BE2C (cell line): ENCODE data around the gene RHOJ.

ENCODE experiments used
- DNase-seq: peaks from one replicate; pipeline ENCODE4 v3.0.0-alpha.2; 2020
- H3K27me3 ChIP-seq: fragments of 250-450 bp; sonication (Bioruptor Pico); 2 replicates; pipeline ENCODE4 v1.5.1; 2020; ENCODE audit warnings: mild to moderate bottlenecking
- H3K36me3 ChIP-seq: fragments of 250-450 bp; sonication (Bioruptor Pico); 2 replicates; pipeline ENCODE4 v1.5.1; 2020; ENCODE audit warnings: mild to moderate bottlenecking
- H3K4me1 ChIP-seq: fragments of 250-450 bp; sonication (Bioruptor Pico); 2 replicates; pipeline ENCODE4 v1.5.1; 2020
- H3K4me3 ChIP-seq: 2 replicates; pipeline ENCODE4 v1.5.1; 2011; ENCODE audit warnings: low read depth, low read length
- H3K9me3 ChIP-seq: fragments of 250-450 bp; sonication (Bioruptor Pico); 2 replicates; pipeline ENCODE4 v1.5.1; 2020
- TF ChIP-seq, protein P1 (sequence below): IDR thresholded peaks from 2 replicates; pipeline ENCODE4 v1.5.1; 2012; ENCODE audit warnings: mild to moderate bottlenecking, low read depth, low read length

The RHOJ gene

DNA sequence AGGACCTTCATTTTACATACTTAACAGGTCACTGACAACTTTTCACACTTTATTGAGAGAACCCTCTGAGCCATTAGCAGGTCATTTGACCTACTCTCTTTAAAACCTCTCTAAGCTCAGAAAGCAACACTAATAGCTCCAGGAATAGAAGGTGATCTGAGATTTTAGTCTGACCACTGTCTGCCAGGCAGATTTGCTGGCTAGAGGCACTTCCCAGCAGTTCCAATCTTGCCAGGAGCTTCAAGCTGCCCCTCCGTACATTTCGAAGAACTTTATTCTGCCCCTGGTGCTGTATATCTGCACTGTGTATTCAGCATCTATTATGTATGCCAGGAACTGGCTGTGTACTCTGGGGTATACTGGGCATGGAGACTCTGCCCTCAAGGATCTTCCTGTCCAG lies 58.2 kb downstream of the RHOJ start:
- no peaks in the 10 kb centered on the region for H3K27me3 ChIP-seq
- TF ChIP-seq, protein P1, sequence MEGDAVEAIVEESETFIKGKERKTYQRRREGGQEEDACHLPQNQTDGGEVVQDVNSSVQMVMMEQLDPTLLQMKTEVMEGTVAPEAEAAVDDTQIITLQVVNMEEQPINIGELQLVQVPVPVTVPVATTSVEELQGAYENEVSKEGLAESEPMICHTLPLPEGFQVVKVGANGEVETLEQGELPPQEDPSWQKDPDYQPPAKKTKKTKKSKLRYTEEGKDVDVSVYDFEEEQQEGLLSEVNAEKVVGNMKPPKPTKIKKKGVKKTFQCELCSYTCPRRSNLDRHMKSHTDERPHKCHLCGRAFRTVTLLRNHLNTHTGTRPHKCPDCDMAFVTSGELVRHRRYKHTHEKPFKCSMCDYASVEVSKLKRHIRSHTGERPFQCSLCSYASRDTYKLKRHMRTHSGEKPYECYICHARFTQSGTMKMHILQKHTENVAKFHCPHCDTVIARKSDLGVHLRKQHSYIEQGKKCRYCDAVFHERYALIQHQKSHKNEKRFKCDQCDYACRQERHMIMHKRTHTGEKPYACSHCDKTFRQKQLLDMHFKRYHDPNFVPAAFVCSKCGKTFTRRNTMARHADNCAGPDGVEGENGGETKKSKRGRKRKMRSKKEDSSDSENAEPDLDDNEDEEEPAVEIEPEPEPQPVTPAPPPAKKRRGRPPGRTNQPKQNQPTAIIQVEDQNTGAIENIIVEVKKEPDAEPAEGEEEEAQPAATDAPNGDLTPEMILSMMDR, result no peak
- H3K4me1 ChIP-seq, result no peaks in the 10 kb centered on the region
- no peaks in the 10 kb centered on the region for H3K9me3 ChIP-seq
- no peak overlapping the region for H3K4me3 ChIP-seq
- DNase-seq, result no peak
- H3K36me3 ChIP-seq, result no peaks in the 10 kb centered on the region

DNA sequence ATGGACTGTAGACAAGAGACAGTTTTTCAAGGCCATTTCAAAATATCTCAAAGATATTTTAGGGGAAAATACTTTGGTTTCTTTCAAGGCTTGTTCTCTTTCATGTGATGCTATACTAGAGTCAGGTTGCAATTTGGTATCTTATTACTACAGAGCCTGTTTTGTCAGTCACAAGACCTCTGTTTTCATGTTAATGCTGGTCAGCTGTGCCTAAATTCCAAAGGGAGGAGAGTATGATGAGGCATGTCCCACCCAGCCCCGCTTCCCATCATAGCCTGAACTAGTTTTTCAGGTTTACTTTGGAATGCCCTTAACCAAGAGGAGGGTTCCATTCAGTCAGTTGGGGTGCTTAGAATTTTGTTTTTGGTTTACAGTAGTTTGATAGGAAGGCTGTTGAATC lies 61.9 kb downstream of the RHOJ start:
- no peaks in the 10 kb centered on the region for H3K9me3 ChIP-seq
- no peak for DNase-seq
- no peak overlapping the region for H3K4me3 ChIP-seq
- H3K4me1 ChIP-seq, result no peaks in the 10 kb centered on the region
- H3K36me3 ChIP-seq, result no peaks in the 10 kb centered on the region
- peaks cover 10% of the 10 kb centered on the region for H3K27me3 ChIP-seq
- TF ChIP-seq, protein P1, result no peak

DNA sequence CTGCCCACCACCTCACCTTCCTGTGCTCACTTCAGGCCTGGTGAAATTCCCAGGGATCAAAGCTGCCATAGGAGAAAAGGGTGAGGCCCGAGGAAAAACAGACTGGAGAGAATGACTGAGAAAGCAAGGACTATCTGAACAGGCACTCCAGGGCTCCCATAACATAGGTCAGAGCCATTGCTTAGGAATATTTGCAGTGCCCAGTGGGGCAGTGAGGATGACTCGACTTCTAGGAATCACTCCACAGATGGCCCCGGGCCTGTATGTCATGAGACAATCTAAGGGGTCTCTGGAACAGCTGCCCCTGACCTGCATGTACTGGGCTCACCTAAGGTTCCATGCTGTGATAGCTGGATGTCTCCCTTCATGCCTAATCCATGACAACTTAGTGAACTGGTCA lies 62.9 kb downstream of the RHOJ start:
- H3K4me3 ChIP-seq, result no peak overlapping the region
- peaks cover 14% of the 10 kb centered on the region for H3K27me3 ChIP-seq
- no peaks in the 10 kb centered on the region for H3K36me3 ChIP-seq
- TF ChIP-seq, protein P1, result no peak
- DNase-seq, result no peak
- no peaks in the 10 kb centered on the region for H3K9me3 ChIP-seq
- H3K4me1 ChIP-seq, result no peaks in the 10 kb centered on the region

DNA sequence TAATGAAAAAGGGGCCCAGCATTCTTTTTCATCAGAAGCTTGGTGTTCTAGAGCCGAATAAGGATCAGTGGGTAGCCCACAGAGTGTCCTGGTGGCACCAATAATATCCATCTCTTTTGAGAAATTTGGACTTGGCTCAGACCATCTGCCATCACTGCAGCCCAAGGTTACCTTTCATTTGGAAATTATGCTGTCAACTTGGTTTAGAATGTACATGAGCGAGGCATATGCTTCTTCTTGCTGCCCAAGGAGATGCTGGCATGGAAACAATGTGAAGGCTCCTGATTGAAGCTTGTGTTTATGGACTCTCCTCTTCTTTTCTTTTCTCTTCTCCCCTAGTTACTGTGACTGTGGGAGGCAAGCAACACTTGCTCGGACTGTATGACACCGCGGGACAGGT lies 64.5 kb downstream of the RHOJ start:
- H3K36me3 ChIP-seq, result no peaks in the 10 kb centered on the region

DNA sequence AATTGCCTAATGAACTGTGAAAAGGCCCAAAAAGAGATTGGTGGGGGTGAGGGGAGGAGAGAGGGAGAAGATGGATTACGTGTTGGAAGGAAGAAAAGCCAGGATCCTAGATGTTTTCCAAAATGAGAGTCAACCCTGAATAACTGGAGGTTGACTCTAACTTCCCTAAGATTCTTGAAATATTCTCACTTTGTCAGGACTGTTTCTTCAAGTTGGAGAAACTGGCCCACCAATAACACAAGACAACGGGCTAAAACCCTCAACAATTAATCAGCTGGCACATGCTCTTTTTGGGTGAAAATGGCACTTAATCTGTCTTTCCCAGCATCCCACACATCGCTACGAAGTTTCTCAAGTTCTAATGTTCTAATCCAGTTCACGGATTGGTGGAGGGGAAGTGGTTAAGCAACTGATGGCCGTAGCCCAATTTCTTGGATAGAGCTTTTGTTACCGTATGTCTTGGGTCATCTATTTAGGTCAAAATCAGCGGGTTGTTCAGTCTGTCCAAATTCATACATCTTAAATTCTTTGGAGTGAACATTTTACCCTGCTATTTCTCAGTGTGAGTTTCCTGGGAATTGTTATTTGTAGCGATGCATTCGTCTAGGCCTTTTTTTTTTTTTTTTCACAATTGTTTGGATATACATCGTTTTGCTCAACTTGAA lies 65.5 kb downstream of the RHOJ start:
- peaks cover 14% of the 10 kb centered on the region for H3K27me3 ChIP-seq
- DNase-seq, result no peak
- TF ChIP-seq, protein P1, result no peak
- H3K4me1 ChIP-seq, result no peaks in the 10 kb centered on the region
- H3K4me3 ChIP-seq, result no peak overlapping the region
- H3K36me3 ChIP-seq, result no peaks in the 10 kb centered on the region
- no peaks in the 10 kb centered on the region for H3K9me3 ChIP-seq

More for the DNA sequence above, 64.5 kb downstream of the RHOJ start:
- no peaks in the 10 kb centered on the region for H3K9me3 ChIP-seq
- H3K27me3 ChIP-seq, result peaks cover 14% of the 10 kb centered on the region
- H3K4me1 ChIP-seq, result no peaks in the 10 kb centered on the region
- DNase-seq, result no peak
- H3K4me3 ChIP-seq, result no peak overlapping the region
- TF ChIP-seq, protein P1, result no peak

DNA sequence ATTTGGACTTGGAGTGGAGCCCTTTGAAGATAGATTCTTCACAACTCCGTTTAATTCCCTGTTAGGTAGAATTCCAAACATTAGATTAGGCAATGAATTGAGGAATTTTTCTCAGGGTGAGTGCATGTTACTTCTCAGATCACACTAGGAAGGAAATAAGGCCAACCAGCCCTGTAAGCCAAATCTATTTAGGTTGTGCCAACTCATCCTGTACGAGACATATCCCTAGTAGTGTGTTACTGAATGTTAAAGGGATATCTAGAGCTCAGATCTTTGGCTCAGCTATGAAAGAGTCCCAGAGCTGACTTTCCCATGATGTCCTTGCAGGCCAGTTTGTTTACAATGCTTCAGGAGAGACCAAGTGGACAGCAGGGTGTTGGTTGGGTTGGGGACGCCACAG lies 68.9 kb downstream of the RHOJ start:
- Histone ChIP-seq H3K36me3 (no peaks in the 10 kb centered on the region), H3K27me3 (peaks cover 14% of the 10 kb centered on the region), H3K4me3 (no peak overlapping the region), H3K4me1 (no peaks in the 10 kb centered on the region), H3K9me3 (no peaks in the 10 kb centered on the region)
- TF ChIP-seq, protein P1, result no peak
- DNase-seq, result no peak
